ENCODE measurements around the gene PEX5L.

GRCh38 chr3:179791793-179792192, 244.9 kb downstream of the PEX5L start:
- no peak for TF ChIP-seq POLR2A (IDR thresholded peaks at IDR 0.05)
- no peak for TF ChIP-seq CTCF (IDR thresholded peaks at IDR 0.05)
